Stimulated activated CD4-positive, alpha-beta T cell treated with anti-CD3 and anti-CD28 coated beads, Interleukin-4, amount 100 ng/mL, for 1 hour (primary cell): ENCODE measurements around the gene PHF5A.
"Not testable (repeated sequence)": the region's sequence is repeated elsewhere in the genome, so short reads cannot be mapped to it uniquely, and the experiment has no call there.

Experiments
- DNase-seq: peaks from one replicate; pipeline ENCODE4 v3.0.0-alpha.2; 2020

PHF5A gene

GRCh38 chr22:41487037-41487935, 18.8 kb upstream of the PHF5A start:
- DNase-seq: no peak

GRCh38 chr22:41485033-41485432, 16.5 kb upstream of the PHF5A start:
- no peak for DNase-seq

- DNase-seq: no peak
Measured at GRCh38 chr22:41482319-41482935, 13.9 kb upstream of the PHF5A start.

GRCh38 chr22:41481925-41482318, 13.4 kb upstream of the PHF5A start:
- DNase-seq: no peak

- DNase-seq: no peak
Measured at GRCh38 chr22:41481131-41481830, 12.8 kb upstream of the PHF5A start.

- DNase-seq: no peak
Measured at GRCh38 chr22:41480397-41480735, 11.9 kb upstream of the PHF5A start.

- no peak for DNase-seq
Measured at GRCh38 chr22:41479671-41480396, 11.3 kb upstream of the PHF5A start.

- DNase-seq: no peak
Measured at GRCh38 chr22:41478891-41479521, 10.5 kb upstream of the PHF5A start.

- no peak for DNase-seq
Measured at GRCh38 chr22:41478473-41478872, 10.0 kb upstream of the PHF5A start.

- DNase-seq: no peak
Measured at GRCh38 chr22:41474872-41475451, 6.5 kb upstream of the PHF5A start.

GRCh38 chr22:41471568-41471967, 3.1 kb upstream of the PHF5A start:
- DNase-seq: no peak

- DNase-seq: no peak
Measured at GRCh38 chr22:41470886-41471285, 2.4 kb upstream of the PHF5A start.

- DNase-seq: peak; percentile 42
Measured at GRCh38 chr22:41469218-41469851, 843 bp upstream of the PHF5A start.

- no peak for DNase-seq
Measured at GRCh38 chr22:41461901-41462300, 6.6 kb downstream of the PHF5A start.

GRCh38 chr22:41460071-41460470, 8.4 kb downstream of the PHF5A start:
- DNase-seq: not testable (repeated sequence)

GRCh38 chr22:41459431-41459830, 9.1 kb downstream of the PHF5A start:
- no peak for DNase-seq

- no peak for DNase-seq
Measured at GRCh38 chr22:41458161-41458728, 10.2 kb downstream of the PHF5A start.

GRCh38 chr22:41448189-41448808, 20.2 kb downstream of the PHF5A start:
- DNase-seq: peak; percentile 84

- peak; percentile 63 for DNase-seq
Measured at GRCh38 chr22:41447435-41448188, 20.9 kb downstream of the PHF5A start.
